Activated CD4-positive, alpha-beta T cell treated with anti-CD3 and anti-CD28 coated beads, Interleukin-2, Interleukin-4, amounts not matched to agents 100 ng/mL and 50 ng/mL, durations not matched to agents 16 hours and 8 hours (primary cell): Measurements from ENCODE around the gene TPM1.
"Not testable (repeated sequence)": the region's sequence is repeated elsewhere in the genome, so short reads cannot be mapped to it uniquely, and the experiment has no call there.

Source experiments
- DNase-seq: peaks from one replicate; pipeline ENCODE4 v3.0.0-alpha.2; 2020; ENCODE audit warnings: low spot score

The TPM1 gene

DNA sequence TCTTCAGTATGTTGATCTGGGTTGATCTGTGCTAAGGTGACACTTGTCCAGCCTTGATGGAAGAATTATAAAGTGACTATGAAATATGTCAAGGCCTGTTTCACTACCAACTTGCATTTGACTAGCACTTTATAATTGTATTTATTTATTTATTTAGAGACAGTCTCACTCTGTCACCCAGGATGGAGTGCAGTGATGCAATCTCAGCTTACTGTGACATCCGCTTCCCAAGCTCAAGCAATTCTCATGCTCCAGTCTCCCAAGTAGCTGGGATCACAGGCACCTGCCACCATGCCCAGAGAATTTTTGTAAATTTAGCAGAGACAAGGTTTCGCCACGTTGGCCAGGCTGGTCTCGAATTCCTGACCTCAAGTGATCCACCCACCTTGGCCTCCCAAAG is 53.6 kb downstream of the TPM1 start:
- DNase-seq: no peak

DNA sequence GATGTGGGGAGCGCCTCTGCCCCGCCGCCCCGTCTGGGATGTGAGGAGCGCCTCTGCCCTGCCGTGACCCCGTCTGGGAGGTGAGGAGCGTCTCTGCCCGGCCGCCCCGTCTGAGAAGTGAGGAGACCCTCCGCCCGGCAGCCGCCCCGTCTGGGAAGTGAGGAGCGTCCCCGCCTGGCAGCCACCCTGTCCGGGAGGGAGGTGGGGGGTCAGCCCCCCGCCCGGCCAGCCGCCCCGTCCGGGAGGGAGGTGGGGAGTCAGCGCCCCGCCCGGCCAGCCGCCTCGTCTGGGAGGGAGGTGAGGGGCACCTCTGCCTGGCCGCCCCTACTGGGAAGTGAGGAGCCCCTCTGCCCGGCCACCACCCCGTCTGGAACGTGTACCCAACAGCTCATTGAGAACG is 56.4 kb downstream of the TPM1 start:
- DNase-seq: not testable (repeated sequence)

DNA sequence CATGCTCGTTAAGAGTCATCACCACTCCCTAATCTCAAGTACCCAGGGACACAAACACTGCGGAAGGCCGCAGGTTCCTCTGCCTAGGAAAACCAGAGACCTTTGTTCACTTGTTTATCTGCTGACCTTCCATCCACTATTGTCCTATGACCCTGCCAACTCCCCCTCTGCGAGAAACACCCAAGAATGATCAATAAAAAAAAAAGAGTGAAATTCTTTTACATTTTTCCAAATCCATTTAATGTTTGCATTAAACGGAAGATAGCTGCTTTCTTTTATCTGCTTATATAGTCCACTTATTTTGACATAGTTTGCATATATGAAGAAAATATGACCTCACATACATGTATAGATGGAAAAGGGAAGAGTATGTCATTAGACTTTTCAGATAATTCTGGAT is 57.0 kb downstream of the TPM1 start:
- DNase-seq: not testable (repeated sequence)

DNA sequence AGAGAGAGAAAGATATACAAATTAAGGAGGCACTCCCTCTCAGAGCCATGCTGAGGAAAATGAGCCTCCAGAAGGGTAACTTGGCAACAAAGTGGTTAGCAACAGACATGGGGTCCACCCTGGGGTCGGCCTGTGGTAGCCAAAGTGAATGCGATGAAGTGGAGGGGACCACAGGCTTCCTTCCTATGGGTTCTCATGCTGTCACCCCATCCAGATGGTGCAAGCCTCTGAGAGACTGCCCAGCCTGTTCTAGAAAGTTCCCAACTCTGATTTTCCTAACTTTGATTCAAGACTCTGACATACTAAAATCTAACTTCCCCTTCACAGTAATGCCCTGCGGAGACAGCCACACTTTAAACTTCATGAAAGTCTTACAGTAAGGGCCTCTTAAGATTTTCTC is 60.9 kb downstream of the TPM1 start:
- DNase-seq: no peak

DNA sequence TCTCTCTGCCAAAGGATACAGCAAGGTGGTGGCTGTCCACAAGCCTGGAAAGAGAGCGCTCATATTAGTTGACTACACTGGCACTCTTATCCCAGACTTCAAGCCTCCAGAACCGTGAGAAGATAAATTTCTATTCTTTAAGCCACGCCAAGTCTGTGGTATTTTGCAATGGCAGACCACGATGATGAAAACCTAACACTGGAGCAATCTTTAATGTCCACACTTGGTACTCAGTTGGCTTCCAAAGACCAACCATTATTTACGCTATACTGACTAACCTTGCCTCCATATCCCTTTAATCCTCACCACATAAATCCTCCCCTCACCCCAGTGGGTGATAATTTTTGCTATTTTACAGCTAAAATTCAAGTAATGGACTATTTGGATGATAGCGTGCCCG is 62.2 kb downstream of the TPM1 start:
- no peak for DNase-seq

DNA sequence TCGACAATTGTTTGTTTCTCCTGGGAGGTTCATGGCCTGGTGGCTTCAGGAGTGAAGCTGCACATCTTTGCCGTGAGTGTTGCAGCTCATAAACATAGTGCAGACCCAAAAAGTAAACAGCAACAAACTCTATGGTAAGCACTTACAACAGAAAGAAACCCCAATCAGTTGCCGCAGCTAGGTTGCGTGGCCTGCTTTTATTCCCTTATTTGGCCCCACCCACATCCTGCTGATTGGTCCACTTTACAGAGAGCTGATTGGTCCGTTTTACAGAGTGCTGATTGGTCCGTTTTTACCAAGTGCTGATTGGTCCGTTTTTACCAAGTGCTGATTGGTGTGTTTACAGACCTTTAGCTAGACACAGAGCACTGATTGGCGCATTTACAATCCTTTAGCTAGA is 62.8 kb downstream of the TPM1 start:
- DNase-seq: not testable (repeated sequence)

DNA sequence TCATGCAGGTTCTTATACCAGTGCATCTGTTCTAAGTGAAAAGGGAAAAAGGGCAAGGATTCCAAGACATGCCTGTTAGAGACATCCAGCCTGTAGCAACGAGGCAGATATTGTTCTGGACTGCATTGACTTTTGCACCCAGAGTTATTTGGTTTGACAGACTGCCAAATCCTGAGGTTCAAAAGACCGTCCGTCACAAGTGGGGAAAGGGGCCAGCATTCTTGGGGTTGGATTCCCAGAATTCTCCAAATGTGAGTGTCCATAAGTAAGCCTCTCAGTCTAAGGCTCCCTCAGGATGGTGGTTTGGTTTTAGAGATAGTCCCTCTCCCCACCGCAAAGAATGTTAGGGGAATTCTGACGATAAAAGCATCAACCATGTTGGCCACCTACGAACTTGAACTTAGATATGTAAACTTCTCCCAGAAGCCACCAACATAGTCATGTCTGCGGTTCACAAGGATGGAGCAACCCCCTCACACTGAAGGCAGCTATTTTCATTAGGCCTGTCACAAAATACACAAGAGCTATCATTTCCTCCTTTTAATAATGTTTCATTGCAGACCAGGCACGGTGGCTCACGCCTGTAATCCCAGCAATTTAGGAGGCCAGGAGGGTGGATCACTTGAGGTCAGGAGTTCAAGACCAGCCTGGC is 65.5 kb downstream of the TPM1 start:
- no peak for DNase-seq

DNA sequence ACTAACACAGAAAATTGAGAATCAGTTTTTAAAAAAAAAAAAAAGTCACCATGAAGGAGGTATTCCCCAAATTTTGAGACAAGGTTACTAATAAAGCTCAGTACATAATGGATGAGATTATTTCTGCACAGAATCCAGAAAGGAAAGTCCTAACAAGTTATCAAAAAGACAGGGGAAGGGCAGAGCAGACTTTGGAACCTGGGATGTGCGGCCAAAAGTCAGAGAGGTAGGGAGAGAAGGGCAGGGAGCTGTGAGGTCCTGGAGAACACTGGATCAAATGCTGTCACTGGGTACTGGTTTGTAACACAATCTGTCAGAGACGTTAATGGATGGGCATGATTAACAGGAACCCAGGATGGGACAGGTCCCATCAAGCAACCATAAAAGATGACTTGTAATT is 67.0 kb downstream of the TPM1 start:
- no peak for DNase-seq

DNA sequence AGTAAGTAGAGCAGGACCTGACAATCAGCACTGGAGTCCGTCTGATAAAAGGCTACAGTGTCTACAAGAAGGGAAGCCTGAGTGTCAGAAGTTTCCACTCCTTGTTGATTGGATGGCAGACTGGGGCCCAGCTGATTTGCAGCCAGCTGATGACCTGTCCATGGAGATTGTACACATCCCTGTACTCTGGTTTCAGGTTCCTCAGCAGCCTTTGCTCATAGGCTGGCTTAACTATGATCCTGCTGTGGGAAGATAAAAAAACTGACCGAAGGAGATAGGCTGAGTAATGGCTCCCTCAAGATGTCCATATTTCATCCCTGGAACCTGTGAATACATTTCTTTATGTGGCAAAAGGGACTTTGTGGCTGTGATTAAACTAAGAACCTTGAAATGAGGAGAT is 67.4 kb downstream of the TPM1 start:
- no peak for DNase-seq

DNA sequence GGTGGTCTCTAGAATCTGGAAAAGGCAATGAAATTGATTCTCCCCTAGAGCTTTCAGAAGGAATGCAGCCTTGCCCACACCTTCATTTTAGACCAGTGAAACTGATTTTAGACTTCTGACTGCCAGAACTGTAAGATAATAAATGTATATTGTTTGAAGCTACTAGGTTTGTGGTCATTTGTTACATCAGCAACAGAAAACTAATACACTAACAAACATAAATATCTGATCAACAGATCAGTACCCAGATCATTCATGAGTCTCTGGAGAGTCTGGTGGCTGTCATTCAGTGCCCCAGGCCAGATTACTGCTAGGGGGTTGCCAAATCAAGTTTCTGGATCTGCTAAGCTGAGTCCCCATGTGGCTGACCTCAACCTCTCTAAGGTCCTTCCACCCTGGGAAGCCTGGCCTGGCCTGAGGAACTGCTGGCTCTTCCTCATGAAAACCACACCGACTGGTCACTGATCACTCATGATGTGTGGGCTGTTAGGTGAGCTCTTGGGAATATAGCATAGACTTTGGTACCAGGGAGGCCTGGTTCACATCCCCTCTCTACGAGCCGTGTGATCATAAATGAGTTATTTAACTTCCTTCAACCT is 68.0 kb downstream of the TPM1 start:
- DNase-seq: no peak

DNA sequence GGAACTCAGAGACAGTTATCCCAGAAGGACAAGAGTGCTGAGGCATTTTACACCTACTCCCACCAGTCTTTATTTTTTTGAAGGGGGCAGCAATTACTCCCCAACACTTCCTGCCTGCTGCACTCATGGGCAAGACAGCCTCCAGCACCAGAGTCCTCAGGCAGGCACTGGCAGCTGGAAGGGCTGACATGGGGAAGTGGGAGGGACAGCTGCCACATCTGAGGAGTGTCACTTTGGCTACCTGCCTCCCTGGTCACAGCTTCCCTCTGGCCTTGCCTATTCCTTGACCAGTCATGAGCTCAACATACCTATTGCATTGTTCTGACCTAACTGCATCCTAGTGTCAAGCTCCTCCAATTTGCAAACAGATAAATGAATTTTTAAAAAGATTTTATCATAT is 68.9 kb downstream of the TPM1 start:
- DNase-seq: no peak

DNA sequence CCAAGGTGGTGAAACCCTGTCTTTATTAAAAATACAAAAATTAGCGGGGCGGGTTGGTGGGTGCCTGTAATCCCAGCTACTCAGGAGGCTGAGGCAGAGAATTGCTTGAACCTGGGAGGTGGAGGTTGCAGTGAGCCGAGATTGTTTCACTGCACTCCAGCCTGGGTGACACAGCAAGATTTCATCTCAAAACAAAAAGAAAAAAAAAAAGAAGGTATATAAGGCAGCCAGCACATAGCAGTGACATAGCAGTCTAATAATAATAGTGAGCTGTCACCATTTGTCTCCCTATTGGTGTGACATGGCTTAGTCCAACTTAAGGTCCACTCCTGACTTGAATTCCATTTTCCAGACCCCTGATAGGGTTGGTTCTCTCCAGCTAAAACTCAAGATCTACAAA is 70.3 kb downstream of the TPM1 start:
- no peak for DNase-seq

DNA sequence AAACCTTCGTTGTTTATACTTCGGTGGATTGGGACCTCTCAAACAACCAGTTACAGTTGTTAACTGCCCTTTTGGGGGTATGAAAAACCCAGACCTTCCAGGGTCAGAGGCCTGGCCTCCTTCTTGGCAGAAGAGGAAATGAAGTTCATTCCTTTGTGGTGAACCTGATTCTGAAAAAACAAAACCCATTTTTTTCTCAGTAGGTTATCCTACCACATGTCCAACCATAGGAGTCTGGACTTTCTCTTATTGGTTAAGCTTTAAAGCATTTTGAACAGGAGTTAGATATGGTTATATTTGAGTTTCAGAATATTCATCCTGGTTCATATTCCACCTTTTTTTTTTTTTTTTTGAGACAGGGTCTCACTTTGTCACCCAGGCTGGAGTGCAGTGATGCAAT is 71.9 kb downstream of the TPM1 start:
- no peak for DNase-seq
